OCI-LY1 (cell line): ENCODE results near the gene NLRP6.

Experiments
- EZH2 ChIP-seq: fragments of 200-600 bp; sonication (generic), shearing (Covaris generic); IDR thresholded peaks from 2 replicates; pipeline ENCODE4 v1.8.0; 2017; ENCODE audit warnings: borderline replicate concordance, mixed run types, mild to moderate bottlenecking, antibody characterized with exemption, low read length, moderate library complexity, mixed read lengths
- TF ChIP-seq, protein P1 (sequence below): fragments of 200-600 bp; sonication (generic), shearing (Covaris generic); IDR thresholded peaks from 2 replicates; pipeline ENCODE4 v1.5.1; 2017; ENCODE audit warnings: mild to moderate bottlenecking, antibody characterized with exemption, low read length, moderate library complexity, mixed read lengths

DNA sequence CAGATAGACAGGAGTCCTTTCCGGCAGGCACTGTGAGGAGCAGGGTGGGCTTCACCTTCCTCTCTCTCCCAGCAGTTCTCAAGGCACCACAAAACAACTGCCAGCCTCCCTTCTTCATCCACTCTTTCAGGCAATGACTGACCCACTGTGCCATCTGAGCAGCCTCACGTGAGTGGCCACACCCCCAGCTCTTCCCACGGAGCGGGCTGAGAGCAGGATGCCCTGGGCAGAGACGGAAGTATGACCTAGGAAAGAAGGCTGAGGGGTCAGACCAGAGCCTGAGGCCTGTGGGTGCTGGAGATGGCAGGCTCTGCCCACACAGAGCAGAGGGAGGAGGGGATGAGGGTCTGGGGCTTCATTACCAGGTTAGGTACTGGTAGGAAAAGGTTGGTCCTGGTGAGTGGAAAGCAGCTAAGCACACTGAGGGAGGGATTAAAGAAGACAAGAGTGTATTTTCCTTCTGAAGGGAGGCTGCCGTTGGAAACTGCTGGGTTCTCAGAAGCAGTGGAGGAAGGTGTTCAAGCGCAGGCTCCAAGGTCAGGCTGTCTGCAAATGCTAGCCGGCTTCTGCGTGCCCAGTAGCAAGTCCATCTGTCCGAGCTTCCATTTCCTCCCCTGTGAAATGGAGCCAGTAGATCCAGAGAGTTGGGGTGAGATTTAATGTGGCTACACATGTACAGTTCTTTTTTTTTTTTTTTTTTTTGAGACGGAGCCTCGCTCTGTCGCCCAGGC lies 4.6 kb downstream of the NLRP6 start:
- TF ChIP-seq, protein P1, sequence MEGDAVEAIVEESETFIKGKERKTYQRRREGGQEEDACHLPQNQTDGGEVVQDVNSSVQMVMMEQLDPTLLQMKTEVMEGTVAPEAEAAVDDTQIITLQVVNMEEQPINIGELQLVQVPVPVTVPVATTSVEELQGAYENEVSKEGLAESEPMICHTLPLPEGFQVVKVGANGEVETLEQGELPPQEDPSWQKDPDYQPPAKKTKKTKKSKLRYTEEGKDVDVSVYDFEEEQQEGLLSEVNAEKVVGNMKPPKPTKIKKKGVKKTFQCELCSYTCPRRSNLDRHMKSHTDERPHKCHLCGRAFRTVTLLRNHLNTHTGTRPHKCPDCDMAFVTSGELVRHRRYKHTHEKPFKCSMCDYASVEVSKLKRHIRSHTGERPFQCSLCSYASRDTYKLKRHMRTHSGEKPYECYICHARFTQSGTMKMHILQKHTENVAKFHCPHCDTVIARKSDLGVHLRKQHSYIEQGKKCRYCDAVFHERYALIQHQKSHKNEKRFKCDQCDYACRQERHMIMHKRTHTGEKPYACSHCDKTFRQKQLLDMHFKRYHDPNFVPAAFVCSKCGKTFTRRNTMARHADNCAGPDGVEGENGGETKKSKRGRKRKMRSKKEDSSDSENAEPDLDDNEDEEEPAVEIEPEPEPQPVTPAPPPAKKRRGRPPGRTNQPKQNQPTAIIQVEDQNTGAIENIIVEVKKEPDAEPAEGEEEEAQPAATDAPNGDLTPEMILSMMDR = no peak
- TF ChIP-seq EZH2 = no peak
